SIG-M5 treated with dmso at 0.1 percent for 504 hours (cell line): Measurements from ENCODE around the gene SCNN1B.
"Not testable (repeated sequence)": the region's sequence is repeated elsewhere in the genome, so short reads cannot be mapped to it uniquely, and the experiment has no call there.

Source experiments
- DNase-seq: peaks from one replicate; lab custom pipeline; 2025; ENCODE audit not compliant: unreplicated experiment; lab: John Stamatoyannopoulos, UW

SCNN1B gene

GRCh38 chr16:23288726-23289512 lies 13.2 kb upstream of the SCNN1B start:
- DNase-seq, result peak; percentile 72

- DNase-seq, result no peak
These were observed 11.7 kb upstream of the SCNN1B start for GRCh38 chr16:23290189-23291062.

- DNase-seq, result no peak
These were observed 9.1 kb upstream of the SCNN1B start for GRCh38 chr16:23293016-23293415.

- DNase-seq, result no peak
These were observed 7.8 kb upstream of the SCNN1B start for GRCh38 chr16:23294260-23294659.

- DNase-seq, result no peak
These were observed 5.1 kb upstream of the SCNN1B start for GRCh38 chr16:23296994-23297393.

- DNase-seq, result no peak
These were observed 3.7 kb upstream of the SCNN1B start for GRCh38 chr16:23298290-23298915.

- not testable (repeated sequence) for DNase-seq
These were observed 2.3 kb upstream of the SCNN1B start for GRCh38 chr16:23299815-23300214.

GRCh38 chr16:23301251-23302044 lies 654 bp upstream of the SCNN1B start:
- DNase-seq, result no peak

- DNase-seq, result no peak
These were observed 1.6 kb downstream of the SCNN1B start for GRCh38 chr16:23303685-23304084.

- no peak for DNase-seq
These were observed 2.5 kb downstream of the SCNN1B start for GRCh38 chr16:23304620-23305019.

- no peak for DNase-seq
These were observed 4.3 kb downstream of the SCNN1B start for GRCh38 chr16:23306199-23307100.

- no peak for DNase-seq
These were observed 8.1 kb downstream of the SCNN1B start for GRCh38 chr16:23310217-23310616.

- no peak for DNase-seq
These were observed 8.6 kb downstream of the SCNN1B start for GRCh38 chr16:23310744-23311143.

- DNase-seq, result no peak
These were observed 14.1 kb downstream of the SCNN1B start for GRCh38 chr16:23316232-23316631.

- DNase-seq, result no peak
These were observed 14.6 kb downstream of the SCNN1B start for GRCh38 chr16:23316634-23317265.

- DNase-seq, result no peak
These were observed 15.2 kb downstream of the SCNN1B start for GRCh38 chr16:23317266-23317661.

- DNase-seq, result no peak
These were observed 15.6 kb downstream of the SCNN1B start for GRCh38 chr16:23317751-23318150.

- DNase-seq, result no peak
These were observed 16.5 kb downstream of the SCNN1B start for GRCh38 chr16:23318639-23319038.

- DNase-seq, result no peak
These were observed 17.9 kb downstream of the SCNN1B start for GRCh38 chr16:23319861-23320615.
